ENCODE data around the gene CHD1.

CHD1 gene

DNA sequence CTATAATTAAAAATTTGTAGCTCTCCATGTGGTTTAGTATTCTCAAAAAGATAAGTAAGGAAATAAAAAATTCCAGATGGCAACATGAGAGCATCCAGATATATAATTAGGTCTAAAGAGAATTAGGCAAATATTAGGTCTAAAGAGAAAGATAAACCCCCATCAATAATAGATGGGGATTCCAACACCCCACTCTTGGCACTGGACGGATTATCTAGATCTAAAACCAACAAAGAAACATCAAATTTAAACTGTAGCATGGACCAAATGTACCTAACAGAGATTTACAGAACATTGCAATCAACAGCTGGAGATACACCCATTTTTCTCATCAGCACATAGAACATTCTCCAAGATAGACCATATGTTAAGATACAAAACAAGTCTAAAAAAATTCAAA lies 123.7 kb downstream of the CHD1 start:
- Histone ChIP-seq H3K27me3 (ENCODE audit: insufficient read depth, low read length) (no peaks in the 10 kb centered on the region), H2AFZ (ENCODE audit: low read depth, low read length) (no peak overlapping the region), H3K9me3 (ENCODE audit: low read length) (peaks cover 7% of the 10 kb centered on the region), H3K36me3 (ENCODE audit: insufficient read depth, low read length) (no peaks in the 10 kb centered on the region), H3K4me1 (ENCODE audit: insufficient read depth, low read length) (no peaks in the 10 kb centered on the region), H3K4me3 (ENCODE audit: low read length) (no peak overlapping the region)

DNA sequence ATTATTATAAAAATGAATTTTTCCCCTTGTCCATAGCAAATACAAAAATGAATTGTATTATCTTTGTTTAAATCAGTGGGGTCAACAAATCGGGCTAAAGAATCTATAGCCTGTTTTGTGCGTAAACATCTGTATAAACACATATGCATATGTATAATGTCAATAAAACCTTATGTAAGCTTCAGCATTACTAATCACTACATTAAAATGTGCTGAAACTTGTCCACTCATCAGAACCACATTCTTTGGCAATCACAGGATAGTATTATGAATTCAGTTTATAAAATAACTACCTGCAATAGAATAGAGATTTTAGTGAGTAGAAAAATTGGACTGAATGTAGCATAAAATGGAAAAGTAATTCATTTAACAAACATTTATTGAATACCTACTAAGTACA lies 124.7 kb downstream of the CHD1 start:
- peaks cover 7% of the 10 kb centered on the region for H3K9me3 ChIP-seq (ENCODE audit: low read length)
- no peaks in the 10 kb centered on the region for H3K27me3 ChIP-seq (ENCODE audit: insufficient read depth, low read length)
- no peak overlapping the region for H3K4me3 ChIP-seq (ENCODE audit: low read length)
- H3K36me3 ChIP-seq (ENCODE audit: insufficient read depth, low read length) = no peaks in the 10 kb centered on the region
- no peaks in the 10 kb centered on the region for H3K4me1 ChIP-seq (ENCODE audit: insufficient read depth, low read length)
- H2AFZ ChIP-seq (ENCODE audit: low read depth, low read length) = no peak overlapping the region
